Nephron (organoid): ENCODE measurements around the gene RPA1.

Experiments used
- H3K27ac Mint-ChIP-seq, 3 experiments: 2 replicates each; pipeline ENCODE4 v1.8.0; 2020; ENCODE audit warnings: mixed read lengths in 3 of 3, mild to moderate bottlenecking in 2 of 3, moderate library complexity in 1 of 3
- H3K27me3 Mint-ChIP-seq: 2 replicates; pipeline ENCODE4 v1.8.0; 2021; ENCODE audit warnings: low read depth, mild to moderate bottlenecking, moderate library complexity, mixed read lengths
- H3K36me3 Mint-ChIP-seq: 2 replicates; pipeline ENCODE4 v1.8.0; 2020; ENCODE audit warnings: low read depth, mixed read lengths
- H3K4me1 Mint-ChIP-seq: 2 replicates; pipeline ENCODE4 v1.8.0; 2020; ENCODE audit warnings: mixed read lengths
- H3K4me3 Mint-ChIP-seq, 3 experiments: 2 replicates each; pipeline ENCODE4 v1.8.0; 2020; ENCODE audit warnings: mild to moderate bottlenecking in 3 of 3, mixed read lengths in 3 of 3, moderate library complexity in 2 of 3
- H3K9me3 Mint-ChIP-seq: 2 replicates; pipeline ENCODE4 v1.8.0; 2020; ENCODE audit warnings: mixed read lengths
- TF ChIP-seq, protein P1 (sequence below), 3 experiments: fragments of 200-600 bp; sonication (generic); IDR thresholded peaks; one replicate each; pipeline ENCODE4 v1.5.0; 2021; ENCODE audit warnings: antibody characterized with exemption in 3 of 3; ENCODE audit not compliant: unreplicated experiment in 3 of 3

RPA1 gene

DNA sequence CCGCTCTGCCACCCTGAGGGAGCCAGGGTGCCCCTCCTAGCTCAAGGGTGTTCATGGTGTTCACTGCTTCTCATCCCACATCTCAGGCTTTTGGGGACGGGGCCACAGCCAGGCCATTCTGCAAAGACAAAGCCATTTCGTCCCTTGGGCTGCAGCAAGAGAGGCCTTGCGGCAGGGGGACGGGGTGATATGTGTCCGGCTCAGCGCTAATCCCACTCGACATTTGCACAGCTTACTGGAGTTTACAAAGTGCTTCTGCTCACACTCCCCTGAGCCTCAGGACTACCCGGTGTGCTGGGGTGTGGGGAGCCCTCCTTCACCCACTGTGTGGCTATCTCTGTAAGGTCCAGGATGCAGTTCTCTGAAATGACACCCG, 111.0 kb downstream of the RPA1 start:
- Mint-ChIP-seq H3K9me3 (no peaks in the 10 kb centered on the region), H3K4me1 (peaks cover 22% of the 10 kb centered on the region), H3K27me3 (peaks cover 24% of the 10 kb centered on the region)

DNA sequence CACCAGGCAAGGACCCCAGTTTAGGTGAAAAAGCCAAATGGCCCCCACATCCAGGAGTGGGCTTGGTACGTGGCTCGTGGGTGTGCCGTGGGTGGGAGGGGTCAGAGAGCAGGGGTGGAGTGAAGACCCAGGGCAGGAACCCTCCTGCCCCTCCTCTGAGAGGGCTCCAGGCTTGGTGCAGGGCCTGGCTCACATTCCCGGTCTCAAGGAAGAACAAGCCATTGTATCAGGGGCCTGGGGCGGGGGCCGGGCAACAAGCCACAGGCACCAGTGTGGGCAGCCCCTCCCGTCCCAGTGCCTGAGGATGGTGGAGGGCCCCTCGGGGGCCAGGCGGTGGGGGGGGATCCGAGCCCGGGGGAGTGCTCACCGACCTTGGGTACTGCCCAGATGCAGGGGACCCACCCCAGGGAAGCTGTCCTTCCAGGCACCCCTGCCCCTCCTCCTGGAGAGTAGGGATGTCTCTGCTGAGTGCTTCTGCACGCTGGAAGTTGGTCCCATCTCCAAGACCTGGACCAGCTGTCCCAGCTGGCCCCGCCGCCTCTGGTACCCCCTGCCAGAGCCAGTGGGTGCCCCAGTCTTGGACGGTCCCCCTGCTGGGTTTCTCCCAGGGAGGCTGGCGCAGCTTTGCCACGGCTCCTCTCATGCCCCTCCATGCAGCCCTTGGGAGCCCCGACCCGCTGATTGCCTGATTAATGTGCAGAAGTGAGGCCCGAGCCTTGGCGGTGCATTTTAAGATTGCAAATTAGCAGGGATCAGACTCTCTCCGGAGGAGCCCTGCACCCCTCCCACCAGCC, 111.7 kb downstream of the RPA1 start:
- Mint-ChIP-seq H3K9me3 (no peaks in the 10 kb centered on the region), H3K4me3 (no peak overlapping the region), H3K4me1 (peaks cover 26% of the 10 kb centered on the region), H3K36me3 (no peaks in the 10 kb centered on the region), H3K27ac (no peak overlapping the region), H3K27me3 (peaks cover 27% of the 10 kb centered on the region)
- TF ChIP-seq, protein P1, sequence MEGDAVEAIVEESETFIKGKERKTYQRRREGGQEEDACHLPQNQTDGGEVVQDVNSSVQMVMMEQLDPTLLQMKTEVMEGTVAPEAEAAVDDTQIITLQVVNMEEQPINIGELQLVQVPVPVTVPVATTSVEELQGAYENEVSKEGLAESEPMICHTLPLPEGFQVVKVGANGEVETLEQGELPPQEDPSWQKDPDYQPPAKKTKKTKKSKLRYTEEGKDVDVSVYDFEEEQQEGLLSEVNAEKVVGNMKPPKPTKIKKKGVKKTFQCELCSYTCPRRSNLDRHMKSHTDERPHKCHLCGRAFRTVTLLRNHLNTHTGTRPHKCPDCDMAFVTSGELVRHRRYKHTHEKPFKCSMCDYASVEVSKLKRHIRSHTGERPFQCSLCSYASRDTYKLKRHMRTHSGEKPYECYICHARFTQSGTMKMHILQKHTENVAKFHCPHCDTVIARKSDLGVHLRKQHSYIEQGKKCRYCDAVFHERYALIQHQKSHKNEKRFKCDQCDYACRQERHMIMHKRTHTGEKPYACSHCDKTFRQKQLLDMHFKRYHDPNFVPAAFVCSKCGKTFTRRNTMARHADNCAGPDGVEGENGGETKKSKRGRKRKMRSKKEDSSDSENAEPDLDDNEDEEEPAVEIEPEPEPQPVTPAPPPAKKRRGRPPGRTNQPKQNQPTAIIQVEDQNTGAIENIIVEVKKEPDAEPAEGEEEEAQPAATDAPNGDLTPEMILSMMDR (IDR thresholded peaks at IDR 0.05; ENCODE audit: unreplicated experiment in 3 of 3), result no peak

More for the DNA sequence above, 111.0 kb downstream of the RPA1 start:
- no peaks in the 10 kb centered on the region for H3K36me3 Mint-ChIP-seq
- H3K4me3 Mint-ChIP-seq, result peak overlapping the region in 1 of 3 experiments; percentile 38
- TF ChIP-seq, protein P1 (IDR thresholded peaks at IDR 0.05; ENCODE audit: unreplicated experiment in 3 of 3), result no peak
- H3K27ac Mint-ChIP-seq, result peak overlapping the region; percentile 64 to 80 (median 74)

DNA sequence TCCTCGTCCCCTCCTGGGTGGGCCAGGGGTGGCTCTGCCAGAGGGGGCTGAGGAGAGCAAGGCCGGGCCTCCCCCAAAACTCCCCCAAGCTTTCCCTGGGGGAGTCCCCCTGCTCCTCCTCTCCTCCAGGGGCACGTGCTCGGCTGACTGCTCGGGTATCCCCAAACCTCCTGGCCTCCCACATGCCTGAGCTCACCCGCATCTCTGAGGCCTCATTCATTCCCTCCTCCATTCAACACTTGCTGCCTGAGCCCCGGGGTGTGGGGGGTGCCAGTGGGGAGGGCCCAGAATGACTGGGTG, 112.2 kb downstream of the RPA1 start:
- no peaks in the 10 kb centered on the region for H3K36me3 Mint-ChIP-seq
- peaks cover 32% of the 10 kb centered on the region for H3K27me3 Mint-ChIP-seq
- no peaks in the 10 kb centered on the region for H3K9me3 Mint-ChIP-seq
- H3K4me3 Mint-ChIP-seq, result no peak overlapping the region
- TF ChIP-seq, protein P1 (IDR thresholded peaks at IDR 0.05; ENCODE audit: unreplicated experiment in 3 of 3), result no peak
- H3K27ac Mint-ChIP-seq, result no peak overlapping the region
- peaks cover 31% of the 10 kb centered on the region for H3K4me1 Mint-ChIP-seq

DNA sequence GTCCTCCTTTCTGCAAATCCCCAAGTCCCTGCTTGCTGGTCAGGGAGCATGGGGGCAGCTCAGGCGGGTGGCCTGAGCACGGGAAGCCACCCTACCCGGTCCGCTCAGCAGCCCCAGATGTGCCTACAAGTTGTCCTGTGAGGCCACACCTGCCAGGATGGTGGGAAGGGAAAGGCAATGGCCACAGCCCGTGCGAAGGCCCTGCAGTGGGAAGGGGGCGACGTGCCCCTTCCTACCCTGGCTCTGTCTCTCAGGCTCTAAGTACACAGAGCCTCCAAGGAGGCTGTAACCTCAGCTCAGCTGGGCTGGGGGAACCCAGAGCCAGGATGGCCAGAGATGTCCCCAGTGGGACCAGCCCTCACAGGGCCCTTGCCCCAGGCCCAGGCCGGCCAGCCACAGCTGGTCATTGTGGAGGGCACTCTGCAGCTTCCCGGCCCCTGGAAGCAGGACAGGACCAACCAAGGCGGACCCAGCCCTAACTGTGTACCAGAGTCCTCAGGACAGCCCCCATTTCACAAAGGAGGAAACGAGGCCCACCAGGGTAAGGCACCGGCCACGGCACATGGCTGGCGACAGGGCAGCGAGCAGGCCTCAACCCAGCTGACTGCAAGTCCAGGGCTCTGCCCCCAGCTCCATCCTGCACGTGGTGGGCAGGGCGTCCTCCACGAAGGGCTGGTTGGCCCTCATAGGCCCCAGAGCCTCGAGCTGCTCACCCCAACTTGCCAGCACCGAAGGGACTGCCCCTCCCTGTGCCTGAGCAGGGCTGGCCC, 113.0 kb downstream of the RPA1 start:
- no peaks in the 10 kb centered on the region for H3K9me3 Mint-ChIP-seq
- TF ChIP-seq, protein P1 (IDR thresholded peaks at IDR 0.05; ENCODE audit: unreplicated experiment in 3 of 3), result no peak
- H3K4me3 Mint-ChIP-seq, result no peak overlapping the region

DNA sequence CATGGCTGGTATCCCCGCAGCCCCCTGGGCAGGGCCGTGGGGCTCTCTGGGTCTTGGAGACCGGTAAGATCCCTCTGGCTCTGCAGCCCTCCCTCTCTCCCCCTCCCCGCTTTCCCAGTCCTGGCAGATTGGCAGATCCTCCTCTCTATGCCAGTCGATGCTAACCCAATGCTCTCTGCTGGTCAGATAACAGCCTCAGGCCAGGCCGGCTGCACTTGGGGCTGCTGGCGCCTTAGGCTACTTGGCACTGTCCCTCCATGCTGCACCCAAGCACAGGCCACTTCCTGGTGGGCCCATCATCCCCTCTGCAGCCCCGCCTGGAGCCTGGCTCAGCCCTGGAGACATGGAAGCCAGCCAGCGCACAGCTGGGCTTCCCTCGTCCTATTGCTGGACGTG, 113.6 kb downstream of the RPA1 start:
- peaks cover 37% of the 10 kb centered on the region for H3K27me3 Mint-ChIP-seq
- H3K27ac Mint-ChIP-seq, result no peak overlapping the region
- H3K4me1 Mint-ChIP-seq, result peaks cover 40% of the 10 kb centered on the region

More for the DNA sequence above, 113.0 kb downstream of the RPA1 start:
- Mint-ChIP-seq H3K4me1 (peaks cover 40% of the 10 kb centered on the region), H3K27me3 (peaks cover 37% of the 10 kb centered on the region), H3K27ac (no peak overlapping the region), H3K36me3 (no peaks in the 10 kb centered on the region)

More for the DNA sequence above, 113.6 kb downstream of the RPA1 start:
- no peaks in the 10 kb centered on the region for H3K36me3 Mint-ChIP-seq
- no peak overlapping the region for H3K4me3 Mint-ChIP-seq
- TF ChIP-seq, protein P1 (IDR thresholded peaks at IDR 0.05; ENCODE audit: unreplicated experiment in 3 of 3), result no peak
- no peaks in the 10 kb centered on the region for H3K9me3 Mint-ChIP-seq
